K562 (cell line): ENCODE results near the gene TANC1. TPM values are rescaled to one million over a fixed set of nuclear protein-coding genes. Genes with fewer than 3 reads are reported as not detected.

ENCODE experiments used
- ATAC-seq: fragments of 200-7000 bp; cut with Tn5 transposase; 3 replicates; pipeline ENCODE4 v1.9.1; 2020; ENCODE audit warnings: moderate library complexity
- BruUV-seq: library from RNA; stranded (reverse); fragments of 400-500 nt; replicated peaks from 2 replicates; lab custom pipeline; 2021; lab: Mats Ljungman, UMichigan
- CTCF ChIA-PET: fragments of 300-600 bp; formaldehyde crosslinking; extraction: SDS; loops from one replicate; lab custom pipeline; 2021; ENCODE audit warnings: low intra/inter-chr PET ratio; lab: Yijun Ruan, JAX
- POLR2A ChIA-PET: fragments of 300-600, 350-650 bp; sonication (Branson Sonifier 250); formaldehyde crosslinking; extraction: SDS; loops from one replicate; lab custom pipeline; 2021; ENCODE audit warnings: antibody characterized with exemption, inconsistent platforms; lab: Yijun Ruan, JAX
- DNase-seq, 4 experiments: peaks; one replicate each; pipeline versions ENCODE4 v3.0.0 to v3.0.0-alpha.2; 2011 to 2018; ENCODE audit warnings: low spot score in 3 of 4, mixed read lengths in 3 of 4; ENCODE audit errors: extremely low read depth in 1 of 4
- FAIRE-seq: peaks from 2 replicates; lab custom pipeline; 2011; peaks lifted over from hg19 to GRCh38; lab: Jason Lieb, UNC
- H2AFZ ChIP-seq: 2 replicates; pipeline ENCODE4 v1.6.0; 2011; ENCODE audit warnings: low read depth, low read length, control low read depth, inconsistent platforms
- H3K27ac ChIP-seq: fragments of 200-600 bp; 3 replicates; pipeline ENCODE4 v1.8.0; 2011; ENCODE audit warnings: low read depth, mild to moderate bottlenecking, control low read depth, inconsistent platforms, low read length, moderate library complexity, mixed read lengths; ENCODE audit errors: extremely low read depth
- H3K27me3 ChIP-seq, 2 experiments: fragments of 300-600 bp in 1 of 2; 2 replicates in 1 of 2; 3 replicates in 1 of 2; pipeline versions ENCODE4 v1.6.0 to v1.8.0; 2011; ENCODE audit warnings: inconsistent platforms in 2 of 2, low read length in 2 of 2, mild to moderate bottlenecking in 1 of 2, mixed read lengths in 1 of 2, moderate library complexity in 1 of 2; ENCODE audit not compliant: control insufficient read depth in 2 of 2, insufficient read depth in 2 of 2
- H3K36me3 ChIP-seq: fragments of 300-600 bp; 3 replicates; pipeline ENCODE4 v1.8.0; 2011; ENCODE audit warnings: mild to moderate bottlenecking, low read length, inconsistent platforms; ENCODE audit not compliant: control insufficient read depth, insufficient read depth
- H3K4me1 ChIP-seq, 2 experiments: fragments of 200-600 bp in 1 of 2; replicated peaks in 1 of 2; 2 replicates in 1 of 2; 3 replicates in 1 of 2; pipeline versions ENCODE4 v1.5.1 to v1.8.0; 2011; ENCODE audit warnings: inconsistent platforms in 2 of 2, low read length in 2 of 2, mild to moderate bottlenecking in 1 of 2, mixed read lengths in 1 of 2, moderate library complexity in 1 of 2; ENCODE audit not compliant: control insufficient read depth in 2 of 2, insufficient read depth in 2 of 2
- H3K4me2 ChIP-seq: 2 replicates; pipeline ENCODE4 v1.6.1; 2011; ENCODE audit warnings: low read length, control low read depth, inconsistent platforms, mixed read lengths; ENCODE audit not compliant: insufficient read depth
- H3K4me3 ChIP-seq: fragments of 200-600 bp; sonication (generic), shearing (Covaris generic); 2 replicates; pipeline ENCODE4 v1.5.1; 2016; ENCODE audit warnings: control low read depth, inconsistent platforms
- H3K79me2 ChIP-seq: fragments of 200-600 bp; 3 replicates; pipeline ENCODE4 v1.8.0; 2011; ENCODE audit warnings: low read length, inconsistent platforms; ENCODE audit not compliant: control insufficient read depth, insufficient read depth
- H3K9ac ChIP-seq, 2 experiments: 2 replicates each; pipeline versions ENCODE4 v1.6.0 to v1.6.1; 2011; ENCODE audit warnings: low read depth in 2 of 2, low read length in 2 of 2, control low read depth in 1 of 2, inconsistent platforms in 1 of 2, mild to moderate bottlenecking in 1 of 2, mixed read lengths in 1 of 2; ENCODE audit not compliant: insufficient read depth in 1 of 2
- H3K9me1 ChIP-seq: one replicate; pipeline ENCODE4 v1.6.0; 2011; ENCODE audit warnings: inconsistent platforms, mild to moderate bottlenecking, low read length, moderate library complexity; ENCODE audit not compliant: control insufficient read depth, insufficient read depth
- H3K9me3 ChIP-seq: replicated peaks from 2 replicates; pipeline ENCODE4 v1.5.1; 2011; ENCODE audit warnings: low read depth, low read length, inconsistent platforms; ENCODE audit not compliant: control insufficient read depth, insufficient read depth
- H4K20me1 ChIP-seq: replicated peaks from 2 replicates; pipeline ENCODE4 v1.6.1; 2011; ENCODE audit warnings: low read length, inconsistent platforms, mixed read lengths; ENCODE audit not compliant: control insufficient read depth, insufficient read depth
- BACH1 ChIP-seq: fragments of 200-800 bp; sonication (Bioruptor generic); IDR thresholded peaks from 2 replicates; pipeline ENCODE4 v1.6.1; 2016; ENCODE audit warnings: missing genetic modification characterization, missing compliant biosample characterization
- CAMTA2 ChIP-seq: fragments of 250-450 bp; sonication (Bioruptor Pico); conservative IDR thresholded peaks from 2 replicates; pipeline ENCODE4 v1.5.1; 2022
- CHD2 ChIP-seq: IDR thresholded peaks from 2 replicates; pipeline ENCODE4 v1.6.1; 2011; ENCODE audit warnings: low read depth, low read length
- CREB1 ChIP-seq, 2 experiments: sonication (generic) in 1 of 2; formaldehyde crosslinking in 1 of 2; IDR thresholded peaks; 2 replicates each; pipeline versions ENCODE4 v1.6.1 to v1.8.0; 2012 to 2022; ENCODE audit warnings: inconsistent platforms in 1 of 2, mild to moderate bottlenecking in 1 of 2, missing genetic modification reagents in 1 of 2, moderate library complexity in 1 of 2
- CREM ChIP-seq: IDR thresholded peaks from 2 replicates; pipeline ENCODE4 v1.6.1; 2014; ENCODE audit warnings: antibody characterized with exemption, low read depth
- ETV1 ChIP-seq: fragments of 450-650 bp; conservative IDR thresholded peaks from 2 replicates; pipeline ENCODE4 v1.6.1; 2016; ENCODE audit warnings: missing genetic modification characterization, control low read depth, low read depth, missing compliant biosample characterization
- NFE2 ChIP-seq: IDR thresholded peaks from 2 replicates; pipeline ENCODE4 v1.6.1; 2014; ENCODE audit warnings: antibody characterized with exemption, low read depth
- NR2C2 ChIP-seq, 2 experiments: fragments of 200-800 bp in 1 of 2; sonication (Bioruptor generic) in 1 of 2; sonication (generic) in 1 of 2; formaldehyde crosslinking in 1 of 2; IDR thresholded peaks; 2 replicates each; pipeline versions ENCODE4 v1.6.1 to v1.8.0; 2016 to 2022; ENCODE audit warnings: mild to moderate bottlenecking in 1 of 2, missing compliant biosample characterization in 1 of 2, missing genetic modification characterization in 1 of 2, missing genetic modification reagents in 1 of 2
- RBM17 ChIP-seq: fragments of 200-400 bp; formaldehyde crosslinking; IDR thresholded peaks from 2 replicates; pipeline ENCODE4 v1.6.1; 2017; ENCODE audit warnings: low read depth, mild to moderate bottlenecking, low read length, borderline replicate concordance
- SRSF3 ChIP-seq: fragments of 200-400 bp; formaldehyde crosslinking; IDR thresholded peaks from 2 replicates; pipeline ENCODE4 v1.6.1; 2016; ENCODE audit warnings: mild to moderate bottlenecking, low read length, moderate library complexity; ENCODE audit not compliant: insufficient read depth
- SUPT5H ChIP-seq: fragments of 450-650 bp; IDR thresholded peaks from 2 replicates; pipeline ENCODE4 v1.6.1; 2016
- WGBS: fragments of 100-300 bp; shearing (Covaris generic); methylation state at CpG from one replicate; pipeline ENCODE4 v1.1.6; 2016; ENCODE audit warnings: low coverage, mixed read lengths; ENCODE audit not compliant: insufficient coverage; ENCODE audit errors: missing lambda C conversion rate; 5-methylcytosine and 5-hydroxymethylcytosine counted together
- in situ Hi-C: fragments of 300-500 bp; cut with MboI; formaldehyde crosslinking; loops from 4 replicates; pipeline ENCODE4 v1.15.0; 2018; ENCODE audit warnings: inconsistent platforms, mixed read lengths
- intact Hi-C: fragments of 100-400 bp; cut with micrococcal nuclease; formaldehyde crosslinking; loops from 2 replicates; pipeline ENCODE4 v1.14.2; 2022
- polyA plus RNA-seq, 8 experiments: library from polyadenylated mRNA; depleted of rRNA in 4 of 8; stranded (reverse) in 5 of 8; unstranded in 3 of 8; fragments of >200 nt; fragmentation: Nextera tagmentation in 2 of 8; fragmentation: Illumina TruSeq in 1 of 8; extraction: Ambion mirVana in 2 of 8; extraction: Trizol in 1 of 8; gene quantifications; 2 replicates each; pipeline versions ENCODE4 v1.2.1 to v1.2.3, GENCODE V29; 2011 to 2014; ENCODE audit warnings: inconsistent platforms in 1 of 8, missing spikeins in 1 of 8
- total RNA-seq, 7 experiments: library from RNA; depleted of rRNA in 6 of 7; stranded (reverse); fragments of >200 nt in 6 of 7; fragmentation: Illumina TruSeq in 2 of 7; extraction: Trizol in 2 of 7; gene quantifications; 2 replicates each; pipeline versions ENCODE4 v1.2.1 to v1.2.3, GENCODE V29; 2011 to 2021; ENCODE audit warnings: low replicate concordance in 1 of 7
- TF ChIP-seq, protein P1 (sequence below), 2 experiments: fragments of 450-650 bp in 1 of 2; sonication (generic) in 1 of 2; formaldehyde crosslinking in 1 of 2; IDR thresholded peaks in 1 of 2; conservative IDR thresholded peaks in 1 of 2; 2 replicates each; pipeline versions ENCODE4 v1.6.1 to v1.8.1; 2016 to 2023; ENCODE audit warnings: mild to moderate bottlenecking in 2 of 2, moderate library complexity in 2 of 2, inconsistent platforms in 1 of 2, missing genetic modification reagents in 1 of 2

Gene TANC1
- total and polyA plus RNA-seq, 9 of the 15 experiments (the other 6 are each of a cell fraction or from before 2014, with no cell fraction given): under 0.01 to 0.20 (median 0.07) TPM; not detected in 1

DNA sequence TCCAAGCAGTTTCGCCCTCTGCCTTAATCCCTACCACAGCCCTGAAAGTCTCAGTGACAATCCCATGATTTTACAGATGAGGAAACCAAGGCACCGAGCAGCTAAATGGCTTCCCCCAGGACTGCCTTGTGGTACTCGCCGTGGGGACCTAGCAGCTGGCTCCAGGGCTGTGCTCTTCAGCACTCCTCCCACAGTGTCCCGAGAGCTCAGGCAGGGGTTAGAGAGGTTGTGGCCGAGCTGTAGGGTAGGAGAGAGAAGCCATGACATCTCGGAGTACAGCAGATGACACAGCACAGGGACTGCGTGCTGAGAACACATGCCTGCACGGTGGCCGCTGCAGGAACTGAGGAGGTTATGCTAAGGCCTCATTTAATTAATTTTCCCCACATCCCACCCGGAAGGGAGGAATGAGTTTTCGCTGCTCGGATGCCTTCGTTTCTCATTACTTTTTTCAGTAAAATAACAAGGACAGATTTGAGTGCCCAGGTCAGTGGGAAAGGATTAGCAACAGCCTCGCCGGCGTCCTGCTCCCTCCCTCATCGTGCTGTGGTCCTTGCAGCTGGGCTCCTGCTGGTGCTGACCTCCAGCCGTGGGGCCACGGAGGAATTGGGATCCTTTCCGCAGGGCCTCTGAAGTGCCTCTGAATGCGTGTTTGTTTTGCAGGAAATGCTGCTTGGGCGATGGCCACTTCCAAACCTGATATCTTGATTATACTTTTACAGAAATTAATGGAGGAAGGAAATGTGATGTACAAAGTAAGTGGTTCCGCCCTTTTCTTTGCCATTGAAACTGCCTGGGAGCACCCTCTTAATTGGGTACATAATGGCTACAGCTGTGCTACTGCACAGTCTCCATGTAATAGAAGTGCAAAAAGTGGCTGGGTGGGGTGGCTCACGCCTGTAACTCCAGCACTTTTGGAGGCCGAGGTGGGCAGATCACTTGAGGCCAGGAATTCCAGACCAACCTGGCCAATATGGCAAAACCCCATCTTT is 256.9 kb downstream of the TANC1 start:
- H3K9ac ChIP-seq: no peak overlapping the region; a peak in 1 of 4 replicates
- no peaks in the 10 kb centered on the region for H3K36me3 ChIP-seq
- no TSS peak for BruUV-seq
- peaks cover 3% of the 10 kb centered on the region in 2 experiments; a peak in 1 of 5 replicates for H3K27me3 ChIP-seq
- no peak overlapping the region for H3K27ac ChIP-seq
- in situ Hi-C loops (no loop called here), intact Hi-C loops (no loop called here)
- TF ChIP-seq CHD2: no peak
- ChIA-PET CTCF (no interaction called here), POLR2A (interaction anchor here (0.6 to 1.8 kb wide), 5 partner anchors 8 to 27 kb away, joined by 3 to 5 read pairs (median 3); no protein-coding TSS in a partner anchor)
- FAIRE-seq: no peak
- no peak for DNase-seq
- no peaks in the 10 kb centered on the region for H4K20me1 ChIP-seq
- H3K4me2 ChIP-seq: no peak overlapping the region
- H3K4me3 ChIP-seq: no peak overlapping the region
- H3K4me1 ChIP-seq: peaks cover 6 to 7% of the 10 kb centered on the region in 2 experiments
- peak; percentile 9; the same call in 2 of the 3 replicates for ATAC-seq
- no peaks in the 10 kb centered on the region for H3K9me1 ChIP-seq
- 74% methylated on average over 24 of the region's 26 CpGs for WGBS
- no peaks in the 10 kb centered on the region for H3K9me3 ChIP-seq
- H3K79me2 ChIP-seq: no peaks in the 10 kb centered on the region
- peak overlapping the region; percentile 10; the same call in 1 of the 2 replicates for H2AFZ ChIP-seq

DNA sequence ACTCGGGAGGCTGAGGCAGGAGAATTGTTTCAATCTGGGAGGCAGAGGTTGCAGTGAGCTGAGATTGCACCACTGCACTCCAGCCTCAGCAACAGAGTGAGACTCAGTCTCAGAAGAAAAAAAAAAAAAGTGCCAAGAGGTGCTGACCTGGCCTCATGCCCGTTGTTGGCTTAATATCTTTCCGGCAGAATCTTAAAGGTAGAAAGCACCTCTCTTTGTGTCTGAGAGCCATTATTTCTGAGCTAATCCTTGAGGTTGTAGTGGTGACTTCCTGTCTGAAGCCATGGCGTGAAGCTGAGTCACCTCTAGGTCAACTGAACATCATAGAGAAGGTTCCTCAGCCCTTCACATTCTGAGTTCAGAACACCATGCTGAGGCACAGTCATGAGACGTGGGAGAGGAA is 257.6 kb downstream of the TANC1 start:
- ChIA-PET POLR2A (interaction anchor here (0.6 to 1.1 kb wide), 4 partner anchors 9 to 371 kb away, joined by 3 read pairs; no protein-coding TSS in a partner anchor), CTCF (no interaction called here)
- Histone ChIP-seq H3K9me1 (no peaks in the 10 kb centered on the region), H3K27ac (peak overlapping the region; percentile 25; the same call in 1 of the 3 replicates), H3K4me3 (no peak overlapping the region), H3K9me3 (no peaks in the 10 kb centered on the region), H3K4me2 (no peak overlapping the region), H3K9ac (no peak overlapping the region), H3K79me2 (no peaks in the 10 kb centered on the region), H4K20me1 (no peaks in the 10 kb centered on the region), H2AFZ (peak overlapping the region; percentile 79), H3K27me3 (peaks cover 0 to under 1% of the 10 kb centered on the region in 2 experiments; a peak in 1 of 5 replicates), H3K4me1 (peaks cover 6 to 7% of the 10 kb centered on the region in 2 experiments), H3K36me3 (no peaks in the 10 kb centered on the region)
- FAIRE-seq (peak; percentile 90), DNase-seq (peak; percentile 33 to 67 (median 52)), ATAC-seq (peak; percentile 83)
- in situ Hi-C loops (no loop called here), intact Hi-C loops (no loop called here)
- 17% methylated on average over 5 of the region's 5 CpGs for WGBS
- no TSS peak for BruUV-seq
- TF ChIP-seq NR2C2 (CRISPR knock-in tag; IDR thresholded peaks at IDR 0.05): no peak
- TF ChIP-seq NR2C2 (tag; IDR thresholded peaks at IDR 0.05): peak; percentile 82
- TF ChIP-seq CREB1 (IDR thresholded peaks at IDR 0.05): peak; percentile 71
- TF ChIP-seq CREB1 (CRISPR knock-in tag; IDR thresholded peaks at IDR 0.05): no peak
- TF ChIP-seq NFE2: peak; percentile 84
- TF ChIP-seq CAMTA2 (CRISPR knock-in tag): no peak
- TF ChIP-seq BACH1 (tag): peak; percentile 55; the same call in 1 of the 2 replicates
- TF ChIP-seq SUPT5H: no peak
- peak; percentile 52; the same call in 1 of the 2 replicates for TF ChIP-seq CREM
- no peak for TF ChIP-seq RBM17
- TF ChIP-seq, protein P1, sequence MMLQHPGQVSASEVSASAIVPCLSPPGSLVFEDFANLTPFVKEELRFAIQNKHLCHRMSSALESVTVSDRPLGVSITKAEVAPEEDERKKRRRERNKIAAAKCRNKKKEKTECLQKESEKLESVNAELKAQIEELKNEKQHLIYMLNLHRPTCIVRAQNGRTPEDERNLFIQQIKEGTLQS (IDR thresholded peaks at IDR 0.05): peak; percentile 80
- TF ChIP-seq, protein P1 (CRISPR knock-in tag; conservative IDR thresholded peaks at IDR 0.05): no peak
- TF ChIP-seq SRSF3: no peak
- peak; percentile 68 for TF ChIP-seq ETV1 (tag)
